ENCODE measurements around the gene NXN.
A peak's percentile ranks its signal among the peaks of the same experiment; 100 is the strongest.

NXN gene

GRCh38 chr17:1010586-1010985 is 31.0 kb upstream of the NXN start:
- Mint-ChIP-seq H3K4me1 (peaks cover 4% of the 10 kb centered on the region), H3K4me3 (no peak overlapping the region), H3K9me3 (no peaks in the 10 kb centered on the region), H3K36me3 (peaks cover 21% of the 10 kb centered on the region), H3K27ac (peak overlapping the region; percentile 42), H3K27me3 (no peaks in the 10 kb centered on the region)
- no peak for DNase-seq
- CTCF ChIA-PET = no interaction called here

GRCh38 chr17:1010086-1010450 is 30.5 kb upstream of the NXN start:
- no peak for DNase-seq
- peaks cover 9% of the 10 kb centered on the region for H3K4me1 Mint-ChIP-seq
- peaks cover 26% of the 10 kb centered on the region for H3K36me3 Mint-ChIP-seq
- H3K9me3 Mint-ChIP-seq = no peaks in the 10 kb centered on the region
- H3K27me3 Mint-ChIP-seq = no peaks in the 10 kb centered on the region
- CTCF ChIA-PET = no interaction called here
- H3K27ac Mint-ChIP-seq = no peak overlapping the region
- H3K4me3 Mint-ChIP-seq = no peak overlapping the region

GRCh38 chr17:1009229-1010085 is 29.9 kb upstream of the NXN start:
- H3K27me3 Mint-ChIP-seq = no peaks in the 10 kb centered on the region
- H3K36me3 Mint-ChIP-seq = peaks cover 26% of the 10 kb centered on the region
- peaks cover 13% of the 10 kb centered on the region for H3K4me1 Mint-ChIP-seq
- H3K4me3 Mint-ChIP-seq = no peak overlapping the region
- no peak overlapping the region for H3K27ac Mint-ChIP-seq
- no peaks in the 10 kb centered on the region for H3K9me3 Mint-ChIP-seq
- CTCF ChIA-PET = no interaction called here
- DNase-seq = no peak

- Mint-ChIP-seq H3K9me3 (no peaks in the 10 kb centered on the region), H3K27ac (no peak overlapping the region), H3K27me3 (no peaks in the 10 kb centered on the region), H3K4me1 (peaks cover 13% of the 10 kb centered on the region), H3K4me3 (no peak overlapping the region), H3K36me3 (peaks cover 26% of the 10 kb centered on the region)
- no peak for DNase-seq
- CTCF ChIA-PET = no interaction called here
These were observed 28.6 kb upstream of the NXN start for GRCh38 chr17:1008008-1008761.

- peaks cover 28% of the 10 kb centered on the region for H3K36me3 Mint-ChIP-seq
- peaks cover 13% of the 10 kb centered on the region for H3K4me1 Mint-ChIP-seq
- DNase-seq = no peak
- H3K27me3 Mint-ChIP-seq = no peaks in the 10 kb centered on the region
- no peak overlapping the region for H3K27ac Mint-ChIP-seq
- no peaks in the 10 kb centered on the region for H3K9me3 Mint-ChIP-seq
- CTCF ChIA-PET = interaction anchor here (0.7 kb wide), 1 partner anchor 12 kb away, joined by 3 read pairs; no protein-coding TSS in a partner anchor
- H3K4me3 Mint-ChIP-seq = no peak overlapping the region
These were observed 27.9 kb upstream of the NXN start for GRCh38 chr17:1007310-1008007.

GRCh38 chr17:1006054-1006453 is 26.5 kb upstream of the NXN start:
- no peaks in the 10 kb centered on the region for H3K9me3 Mint-ChIP-seq
- peaks cover 15% of the 10 kb centered on the region for H3K4me1 Mint-ChIP-seq
- no peak for DNase-seq
- no peak overlapping the region for H3K27ac Mint-ChIP-seq
- CTCF ChIA-PET = no interaction called here
- H3K27me3 Mint-ChIP-seq = no peaks in the 10 kb centered on the region
- peaks cover 30% of the 10 kb centered on the region for H3K36me3 Mint-ChIP-seq
- no peak overlapping the region for H3K4me3 Mint-ChIP-seq

GRCh38 chr17:1005361-1005946 is 25.9 kb upstream of the NXN start:
- Mint-ChIP-seq H3K4me3 (no peak overlapping the region), H3K9me3 (no peaks in the 10 kb centered on the region), H3K36me3 (peaks cover 36% of the 10 kb centered on the region), H3K27ac (peak overlapping the region; percentile 47), H3K27me3 (no peaks in the 10 kb centered on the region), H3K4me1 (peaks cover 15% of the 10 kb centered on the region)
- CTCF ChIA-PET = interaction anchor here (0.8 kb wide), 1 partner anchor 24 kb away, joined by 4 read pairs; no protein-coding TSS in a partner anchor
- no peak for DNase-seq

- Mint-ChIP-seq H3K27me3 (no peaks in the 10 kb centered on the region), H3K4me3 (no peak overlapping the region), H3K9me3 (no peaks in the 10 kb centered on the region), H3K27ac (peak overlapping the region; percentile 33), H3K36me3 (peaks cover 39% of the 10 kb centered on the region), H3K4me1 (peaks cover 15% of the 10 kb centered on the region)
- no peak for DNase-seq
- CTCF ChIA-PET = interaction anchor here (0.8 kb wide), 1 partner anchor 24 kb away, joined by 4 read pairs; no protein-coding TSS in a partner anchor
These were observed 25.3 kb upstream of the NXN start for GRCh38 chr17:1004769-1005295.

- H3K4me3 Mint-ChIP-seq = no peak overlapping the region
- H3K4me1 Mint-ChIP-seq = peaks cover 20% of the 10 kb centered on the region
- H3K9me3 Mint-ChIP-seq = no peaks in the 10 kb centered on the region
- no peaks in the 10 kb centered on the region for H3K27me3 Mint-ChIP-seq
- CTCF ChIA-PET = interaction anchor here (0.8 kb wide), 1 partner anchor 23 kb away, joined by 4 read pairs; no protein-coding TSS in a partner anchor
- no peak for DNase-seq
- no peak overlapping the region for H3K27ac Mint-ChIP-seq
- H3K36me3 Mint-ChIP-seq = peaks cover 44% of the 10 kb centered on the region
These were observed 24.6 kb upstream of the NXN start for GRCh38 chr17:1003972-1004768.

- Mint-ChIP-seq H3K4me1 (peaks cover 25% of the 10 kb centered on the region), H3K27ac (no peak overlapping the region), H3K27me3 (no peaks in the 10 kb centered on the region), H3K36me3 (peaks cover 43% of the 10 kb centered on the region), H3K4me3 (no peak overlapping the region), H3K9me3 (no peaks in the 10 kb centered on the region)
- DNase-seq = no peak
- CTCF ChIA-PET = no interaction called here
These were observed 24.0 kb upstream of the NXN start for GRCh38 chr17:1003633-1003971.

GRCh38 chr17:1002771-1003555 is 23.4 kb upstream of the NXN start:
- H3K4me3 Mint-ChIP-seq = no peak overlapping the region
- CTCF ChIA-PET = interaction anchor here (0.6 kb wide), 1 partner anchor 300 kb away, joined by 3 read pairs; no protein-coding TSS in a partner anchor

GRCh38 chr17:1002412-1002753 is 22.8 kb upstream of the NXN start:
- Mint-ChIP-seq H3K4me3 (no peak overlapping the region), H3K36me3 (peaks cover 39% of the 10 kb centered on the region), H3K27ac (peak overlapping the region; percentile 68), H3K27me3 (no peaks in the 10 kb centered on the region), H3K9me3 (no peaks in the 10 kb centered on the region), H3K4me1 (peaks cover 34% of the 10 kb centered on the region)
- no peak for DNase-seq
- CTCF ChIA-PET = interaction anchor here (0.6 kb wide), 1 partner anchor 299 kb away, joined by 3 read pairs; no protein-coding TSS in a partner anchor

More at GRCh38 chr17:1002771-1003555, 23.4 kb upstream of the NXN start:
- H3K27me3 Mint-ChIP-seq = no peaks in the 10 kb centered on the region
- H3K27ac Mint-ChIP-seq = peak overlapping the region; percentile 65
- peaks cover 31% of the 10 kb centered on the region for H3K4me1 Mint-ChIP-seq
- H3K9me3 Mint-ChIP-seq = no peaks in the 10 kb centered on the region
- no peak for DNase-seq
- H3K36me3 Mint-ChIP-seq = peaks cover 40% of the 10 kb centered on the region

Data from activated naive CD4-positive, alpha-beta T cell treated with anti-CD3 and anti-CD28 coated beads, Interleukin-2, amount 10 ng/mL, durations not matched to agents 7 days and 5 days (primary cell).